Upper lobe of left lung (tissue), 6 donors: Measurements from ENCODE around the gene CIAO2A. TPM values are rescaled to one million over a fixed set of nuclear protein-coding genes. Genes with fewer than 3 reads are reported as not detected.

Experiments used
- small RNA-seq, 4 donors: library from RNA; depleted of rRNA; stranded (forward); fragments of <200 nt; gene quantifications; one replicate each; pipeline ENCODE3, GENCODE V24; 2016
- total RNA-seq, 6 donors: library from RNA; depleted of rRNA in 4 of 6; stranded (reverse); fragments of >200 nt in 4 of 6; gene quantifications; one replicate each; pipeline versions ENCODE4 v1.1.0 to v1.2.1, GENCODE V29; 2016 to 2021
- donor health status: DM: no; HTN: no; CAD: no; lungs with moderate emphysema.
- donor health status: DM: no; HTN: yes; CAD: no; lungs with severe emphysema.

Gene CIAO2A
- total RNA-seq, 6 donors from 2014 or later: 38.8 to 70.3 (median 49.2) TPM

Small RNA genes within 50 kb of the gene (small RNA-seq; reads per million reads assigned to genes)
- 0 reads per million in 4 donors for gene RF00019

Other genes with a start within 250 kb of the CIAO2A start
- gene DAPK2, start 47.4 kb downstream of the CIAO2A start, total RNA-seq: 100 to 1,000 TPM in 4 of 6 donors, 10 to 100 TPM in 2; 58.3 to 270 (median 136) TPM
- gene SNX1, start 2.1 kb upstream of the CIAO2A start, total RNA-seq: 100 to 1,000 TPM; 103 to 234 (median 154) TPM
- 10 to 100 TPM in 5 of 6 donors, 1 to 10 TPM in 1; 9.6 to 44.0 (median 24.8) TPM for gene SNX22, start 57.9 kb upstream of the CIAO2A start, total RNA-seq
- 100 to 1,000 TPM in 5 of 6 donors, 10 to 100 TPM in 1; 87.0 to 497 (median 286) TPM for gene PPIB, start 69.2 kb upstream of the CIAO2A start, total RNA-seq